Duodenal mucosa (tissue), 2 donors: Measurements from ENCODE around the gene TRMT10B.
A peak's percentile ranks its signal among the peaks of the same experiment; 100 is the strongest.

Experiments used
- H3K27ac ChIP-seq: one replicate; pipeline ENCODE4 v1.7.0; 2013; ENCODE audit warnings: low read depth, low read length
- H3K27me3 ChIP-seq, 2 donors: one replicate each; pipeline ENCODE4 v1.7.0; 2013; ENCODE audit warnings: low read length in 2 of 2, control low read depth in 1 of 2; ENCODE audit not compliant: insufficient read depth in 2 of 2, control insufficient read depth in 1 of 2
- H3K36me3 ChIP-seq, 2 donors: one replicate each; pipeline ENCODE4 v1.7.0; 2013; ENCODE audit warnings: low read length in 2 of 2, control low read depth in 1 of 2; ENCODE audit not compliant: insufficient read depth in 2 of 2, control insufficient read depth in 1 of 2
- H3K4me1 ChIP-seq, 2 donors: one replicate each; pipeline ENCODE4 v1.7.0; 2013; ENCODE audit warnings: low read length in 2 of 2, control low read depth in 1 of 2; ENCODE audit not compliant: insufficient read depth in 2 of 2, control insufficient read depth in 1 of 2
- H3K4me3 ChIP-seq, 2 donors: one replicate each; pipeline ENCODE4 v1.7.0; 2013; ENCODE audit warnings: low read length in 2 of 2, low read depth in 1 of 2
- H3K9ac ChIP-seq, 2 donors: one replicate each; pipeline ENCODE4 v1.7.0; 2013; ENCODE audit warnings: low read length in 2 of 2, low read depth in 1 of 2
- H3K9me3 ChIP-seq, 2 donors: one replicate each; pipeline ENCODE4 v1.7.0; 2013; ENCODE audit warnings: low read length in 2 of 2, control low read depth in 1 of 2; ENCODE audit not compliant: control insufficient read depth in 1 of 2

TRMT10B gene

GRCh38 chr9:37769995-37770394 lies 16.4 kb downstream of the TRMT10B start:
- no peak overlapping the region for H3K4me3 ChIP-seq
- H3K9me3 ChIP-seq, result no peaks in the 10 kb centered on the region
- H3K4me1 ChIP-seq, result no peaks in the 10 kb centered on the region
- H3K27ac ChIP-seq, result no peak overlapping the region
- peaks cover 5 to 39% of the 10 kb centered on the region in 2 donors for H3K36me3 ChIP-seq
- H3K9ac ChIP-seq, result no peak overlapping the region
- no peaks in the 10 kb centered on the region for H3K27me3 ChIP-seq

- H3K27ac ChIP-seq, result no peak overlapping the region
- H3K4me1 ChIP-seq, result no peaks in the 10 kb centered on the region
- H3K4me3 ChIP-seq, result no peak overlapping the region
- peaks cover 20 to 68% of the 10 kb centered on the region in 2 donors for H3K36me3 ChIP-seq
- H3K9me3 ChIP-seq, result no peaks in the 10 kb centered on the region
- no peak overlapping the region for H3K9ac ChIP-seq
- no peaks in the 10 kb centered on the region for H3K27me3 ChIP-seq
Measured at GRCh38 chr9:37775216-37775919, 21.8 kb downstream of the TRMT10B start.

- Histone ChIP-seq H3K27me3 (no peaks in the 10 kb centered on the region), H3K9ac (no peak overlapping the region), H3K4me3 (no peak overlapping the region), H3K36me3 (peaks cover 16 to 68% of the 10 kb centered on the region in 2 donors), H3K27ac (no peak overlapping the region), H3K9me3 (no peaks in the 10 kb centered on the region), H3K4me1 (no peaks in the 10 kb centered on the region)
Measured at GRCh38 chr9:37776328-37776727, 22.7 kb downstream of the TRMT10B start.

- H3K9ac ChIP-seq, result no peak overlapping the region
- H3K9me3 ChIP-seq, result no peaks in the 10 kb centered on the region
- no peak overlapping the region for H3K4me3 ChIP-seq
- no peak overlapping the region for H3K27ac ChIP-seq
- peaks cover 16 to 72% of the 10 kb centered on the region in 2 donors for H3K36me3 ChIP-seq
- no peaks in the 10 kb centered on the region for H3K27me3 ChIP-seq
- peaks cover 0 to 8% of the 10 kb centered on the region in 2 donors for H3K4me1 ChIP-seq
Measured at GRCh38 chr9:37778534-37778933, 24.9 kb downstream of the TRMT10B start.

- Histone ChIP-seq H3K4me1 (peaks cover 9 to 15% of the 10 kb centered on the region in 2 donors), H3K4me3 (peak overlapping the region; percentile 92 to 97)
Measured at GRCh38 chr9:37784291-37784615, 30.6 kb downstream of the TRMT10B start.

GRCh38 chr9:37784616-37785483 lies 31.2 kb downstream of the TRMT10B start, which contains the start of gene EXOSC3:
EXOSC3 (minus strand) TSS chr9:37785064; CDS start chr9:37785044, 20 bp downstream.
- Histone ChIP-seq H3K36me3 (peaks cover 0 to 32% of the 10 kb centered on the region in 2 donors), H3K27me3 (no peaks in the 10 kb centered on the region), H3K4me3 (peak within 1 kb of the TSS; percentile 92 to 97), H3K4me1 (peaks cover 9 to 15% of the 10 kb centered on the region in 2 donors), H3K27ac (peak within 1 kb of the TSS; percentile 22), H3K9ac (peak within 1 kb of the TSS; percentile 69 to 80), H3K9me3 (no peaks in the 10 kb centered on the region)

More at GRCh38 chr9:37784291-37784615, 30.6 kb downstream of the TRMT10B start:
- H3K27me3 ChIP-seq, result no peaks in the 10 kb centered on the region
- H3K27ac ChIP-seq, result no peak overlapping the region
- H3K9ac ChIP-seq, result peak overlapping the region; percentile 69 to 80
- peaks cover 5 to 37% of the 10 kb centered on the region in 2 donors for H3K36me3 ChIP-seq
- H3K9me3 ChIP-seq, result no peaks in the 10 kb centered on the region

GRCh38 chr9:37787059-37787458 lies 33.5 kb downstream of the TRMT10B start:
- peaks cover 9 to 15% of the 10 kb centered on the region in 2 donors for H3K4me1 ChIP-seq
- H3K9ac ChIP-seq, result no peak overlapping the region
- no peaks in the 10 kb centered on the region for H3K27me3 ChIP-seq
- no peak overlapping the region for H3K27ac ChIP-seq
- no peak overlapping the region for H3K4me3 ChIP-seq
- H3K9me3 ChIP-seq, result no peaks in the 10 kb centered on the region
- H3K36me3 ChIP-seq, result peaks cover 0 to 14% of the 10 kb centered on the region in 2 donors

GRCh38 chr9:37788332-37788731 lies 34.7 kb downstream of the TRMT10B start:
- H3K9me3 ChIP-seq, result no peaks in the 10 kb centered on the region
- peaks cover 9% of the 10 kb centered on the region in 2 donors for H3K4me1 ChIP-seq
- H3K27ac ChIP-seq, result no peak overlapping the region
- H3K36me3 ChIP-seq, result peaks cover 0 to 1% of the 10 kb centered on the region in 2 donors
- no peak overlapping the region for H3K4me3 ChIP-seq
- H3K27me3 ChIP-seq, result no peaks in the 10 kb centered on the region
- no peak overlapping the region for H3K9ac ChIP-seq

GRCh38 chr9:37790096-37790495 lies 36.5 kb downstream of the TRMT10B start:
- Histone ChIP-seq H3K36me3 (no peaks in the 10 kb centered on the region), H3K4me1 (no peaks in the 10 kb centered on the region), H3K27me3 (no peaks in the 10 kb centered on the region), H3K9ac (no peak overlapping the region), H3K4me3 (no peak overlapping the region), H3K27ac (no peak overlapping the region), H3K9me3 (no peaks in the 10 kb centered on the region)

- Histone ChIP-seq H3K27ac (no peak overlapping the region), H3K36me3 (no peaks in the 10 kb centered on the region), H3K4me3 (no peak overlapping the region), H3K9ac (no peak overlapping the region), H3K9me3 (no peaks in the 10 kb centered on the region), H3K27me3 (no peaks in the 10 kb centered on the region), H3K4me1 (no peaks in the 10 kb centered on the region)
Measured at GRCh38 chr9:37792122-37792521, 38.5 kb downstream of the TRMT10B start.
